ENCODE measurements around the gene GAP43. TPM values are rescaled to one million over a fixed set of nuclear protein-coding genes. Genes with fewer than 3 reads are reported as not detected.

The GAP43 gene
- total and polyA plus RNA-seq, 3 donors from 2014 or later, result 0.62 to 0.63 (median 0.62) TPM

GRCh38 chr3:115638241-115638640, 14.9 kb downstream of the GAP43 start:
- no peak overlapping the region for H3K4me3 ChIP-seq
- H3K4me1 ChIP-seq, result no peaks in the 10 kb centered on the region
- H3K36me3 ChIP-seq (ENCODE audit: low read depth, missing control alignments), result no peaks in the 10 kb centered on the region
- 96 to 100% methylated on average over 1 of the region's 1 CpG for WGBS, 2 donors
- TF ChIP-seq POLR2A (IDR thresholded peaks at IDR 0.05) (no peak), CTCF (IDR thresholded peaks at IDR 0.05) (no peak)
- no peak overlapping the region for H3K27ac ChIP-seq
- no peaks in the 10 kb centered on the region for H3K9me3 ChIP-seq
- no peaks in the 10 kb centered on the region for H3K27me3 ChIP-seq
- intact Hi-C loops (cut with DNase I; ENCODE audit: low total_unique reads), result no loop called here
- DNase-seq, result no peak

GRCh38 chr3:115638991-115639390, 15.7 kb downstream of the GAP43 start:
- no peaks in the 10 kb centered on the region for H3K36me3 ChIP-seq (ENCODE audit: low read depth, missing control alignments)
- DNase-seq, result no peak
- intact Hi-C loops (cut with DNase I; ENCODE audit: low total_unique reads), result no loop called here
- no peak overlapping the region for H3K27ac ChIP-seq
- no peak for TF ChIP-seq POLR2A (IDR thresholded peaks at IDR 0.05)
- no peak for TF ChIP-seq CTCF (IDR thresholded peaks at IDR 0.05)
- no peaks in the 10 kb centered on the region for H3K9me3 ChIP-seq
- H3K27me3 ChIP-seq, result no peaks in the 10 kb centered on the region
- no peaks in the 10 kb centered on the region for H3K4me1 ChIP-seq
- WGBS, 2 donors, result 82 to 86% methylated on average over 1 of the region's 1 CpG
- no peak overlapping the region for H3K4me3 ChIP-seq

GRCh38 chr3:115644391-115644790, 21.1 kb downstream of the GAP43 start:
- no peak for DNase-seq
- 88 to 95% methylated on average over 1 of the region's 1 CpG for WGBS, 2 donors

GRCh38 chr3:115646027-115646690, 22.8 kb downstream of the GAP43 start:
- DNase-seq, result no peak
- Histone ChIP-seq H3K36me3 (ENCODE audit: low read depth, missing control alignments) (no peaks in the 10 kb centered on the region), H3K9me3 (no peaks in the 10 kb centered on the region), H3K4me3 (no peak overlapping the region), H3K27me3 (no peaks in the 10 kb centered on the region), H3K4me1 (no peaks in the 10 kb centered on the region), H3K27ac (no peak overlapping the region)
- WGBS, 2 donors, result 83 to 85% methylated on average over 2 of the region's 2 CpGs
- intact Hi-C loops (cut with DNase I; ENCODE audit: low total_unique reads), result no loop called here
- TF ChIP-seq CTCF (IDR thresholded peaks at IDR 0.05) (no peak), POLR2A (IDR thresholded peaks at IDR 0.05) (no peak)

More at GRCh38 chr3:115644391-115644790, 21.1 kb downstream of the GAP43 start:
- Histone ChIP-seq H3K27me3 (no peaks in the 10 kb centered on the region), H3K4me1 (no peaks in the 10 kb centered on the region), H3K36me3 (ENCODE audit: low read depth, missing control alignments) (no peaks in the 10 kb centered on the region), H3K9me3 (no peaks in the 10 kb centered on the region), H3K27ac (no peak overlapping the region), H3K4me3 (no peak overlapping the region)
- TF ChIP-seq POLR2A (IDR thresholded peaks at IDR 0.05) (no peak), CTCF (IDR thresholded peaks at IDR 0.05) (no peak)
- intact Hi-C loops (cut with DNase I; ENCODE audit: low total_unique reads), result no loop called here

GRCh38 chr3:115648559-115648958, 25.2 kb downstream of the GAP43 start:
- WGBS, 2 donors, result 83 to 97% methylated on average over 1 of the region's 1 CpG
- TF ChIP-seq POLR2A (IDR thresholded peaks at IDR 0.05), result no peak
- TF ChIP-seq CTCF (IDR thresholded peaks at IDR 0.05), result no peak
- Histone ChIP-seq H3K9me3 (no peaks in the 10 kb centered on the region), H3K4me1 (no peaks in the 10 kb centered on the region), H3K36me3 (ENCODE audit: low read depth, missing control alignments) (no peaks in the 10 kb centered on the region), H3K4me3 (no peak overlapping the region), H3K27me3 (no peaks in the 10 kb centered on the region), H3K27ac (no peak overlapping the region)
- DNase-seq, result no peak
- intact Hi-C loops (cut with DNase I; ENCODE audit: low total_unique reads), result no loop called here
